Measurements from ENCODE around the gene PCAT6. TPM values are rescaled to one million over a fixed set of nuclear protein-coding genes. Genes with fewer than 3 reads are reported as not detected.

Gene PCAT6
- total RNA-seq, 2 donors from 2014 or later: not detected

DNA sequence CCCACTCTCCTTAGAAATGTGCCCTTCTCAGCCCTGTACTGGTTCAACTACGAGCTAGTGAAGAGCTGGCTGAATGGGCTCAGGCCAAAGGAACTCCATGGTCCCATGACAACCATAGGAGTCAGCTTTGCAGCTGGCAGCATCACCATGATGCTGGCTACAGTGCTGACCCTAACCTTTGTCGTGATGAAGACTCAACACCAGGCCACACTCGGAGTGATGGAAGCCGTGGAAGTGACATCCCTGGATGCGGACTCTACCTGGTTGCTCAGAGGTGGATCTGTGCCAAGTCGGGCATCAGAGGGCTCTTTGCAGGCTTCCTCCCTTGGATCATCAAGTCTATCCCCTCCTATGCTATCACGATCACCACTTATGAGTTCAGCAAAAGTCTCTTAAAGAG is 14.1 kb upstream of the PCAT6 start:
- peaks cover 6% of the 10 kb centered on the region for H3K4me1 ChIP-seq

GRCh38 chr1:202798260-202798659 is 12.5 kb upstream of the PCAT6 start:
- no peak for DNase-seq
- no peaks in the 10 kb centered on the region for H3K9me3 ChIP-seq
- WGBS, 2 donors: 84 to 88% methylated on average over 4 of the region's 4 CpGs
- ATAC-seq: no peak
- no peak overlapping the region for H3K27ac ChIP-seq
- no peaks in the 10 kb centered on the region for H3K27me3 ChIP-seq
- intact Hi-C loops (cut with DNase I): no loop called here
- peaks cover 8% of the 10 kb centered on the region for H3K4me1 ChIP-seq
- TF ChIP-seq, protein P1, sequence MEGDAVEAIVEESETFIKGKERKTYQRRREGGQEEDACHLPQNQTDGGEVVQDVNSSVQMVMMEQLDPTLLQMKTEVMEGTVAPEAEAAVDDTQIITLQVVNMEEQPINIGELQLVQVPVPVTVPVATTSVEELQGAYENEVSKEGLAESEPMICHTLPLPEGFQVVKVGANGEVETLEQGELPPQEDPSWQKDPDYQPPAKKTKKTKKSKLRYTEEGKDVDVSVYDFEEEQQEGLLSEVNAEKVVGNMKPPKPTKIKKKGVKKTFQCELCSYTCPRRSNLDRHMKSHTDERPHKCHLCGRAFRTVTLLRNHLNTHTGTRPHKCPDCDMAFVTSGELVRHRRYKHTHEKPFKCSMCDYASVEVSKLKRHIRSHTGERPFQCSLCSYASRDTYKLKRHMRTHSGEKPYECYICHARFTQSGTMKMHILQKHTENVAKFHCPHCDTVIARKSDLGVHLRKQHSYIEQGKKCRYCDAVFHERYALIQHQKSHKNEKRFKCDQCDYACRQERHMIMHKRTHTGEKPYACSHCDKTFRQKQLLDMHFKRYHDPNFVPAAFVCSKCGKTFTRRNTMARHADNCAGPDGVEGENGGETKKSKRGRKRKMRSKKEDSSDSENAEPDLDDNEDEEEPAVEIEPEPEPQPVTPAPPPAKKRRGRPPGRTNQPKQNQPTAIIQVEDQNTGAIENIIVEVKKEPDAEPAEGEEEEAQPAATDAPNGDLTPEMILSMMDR (IDR thresholded peaks at IDR 0.05): no peak
- no peak for TF ChIP-seq POLR2A (IDR thresholded peaks at IDR 0.05)
- no peaks in the 10 kb centered on the region for H3K36me3 ChIP-seq (replicated peaks in 1 of 2; ENCODE audit: insufficient read depth in 1 of 2, low read depth in 2 of 2)
- no peak overlapping the region for H3K4me3 ChIP-seq

More for the DNA sequence above, 14.1 kb upstream of the PCAT6 start:
- Histone ChIP-seq H3K36me3 (replicated peaks in 1 of 2; ENCODE audit: insufficient read depth in 1 of 2, low read depth in 2 of 2) (no peaks in the 10 kb centered on the region), H3K27me3 (no peaks in the 10 kb centered on the region), H3K9me3 (no peaks in the 10 kb centered on the region), H3K27ac (no peak overlapping the region), H3K4me3 (no peak overlapping the region)
- ATAC-seq: no peak
- intact Hi-C loops (cut with DNase I): no loop called here
- TF ChIP-seq, protein P1 (IDR thresholded peaks at IDR 0.05): no peak
- WGBS, 2 donors: 88 to 89% methylated on average over 7 of the region's 7 CpGs
- no peak for DNase-seq

- intact Hi-C loops (cut with DNase I): no loop called here
Measured at GRCh38 chr1:202798792-202799331, 11.9 kb upstream of the PCAT6 start.

DNA sequence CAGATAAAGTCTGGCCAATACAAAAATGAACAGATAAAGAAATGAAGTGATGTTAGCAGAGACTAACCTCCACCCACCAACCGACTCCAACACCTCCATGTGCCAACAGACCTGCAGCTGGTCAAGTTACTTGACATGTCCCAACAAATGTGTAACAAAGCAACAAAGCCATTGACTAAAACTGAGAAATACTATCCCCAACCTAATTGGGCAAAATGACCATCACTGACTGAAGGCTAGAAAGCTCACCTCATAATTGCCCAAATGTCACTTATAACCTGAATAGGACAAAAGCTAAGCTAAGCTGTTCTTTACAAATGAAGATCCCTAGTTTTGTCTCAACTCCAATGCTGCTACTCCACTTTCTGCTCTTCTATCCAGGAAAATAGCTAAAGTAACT is 10.0 kb upstream of the PCAT6 start:
- TF ChIP-seq POLR2A (IDR thresholded peaks at IDR 0.05): no peak
- TF ChIP-seq, protein P1 (IDR thresholded peaks at IDR 0.05): no peak
- no peak overlapping the region for H3K27ac ChIP-seq
- H3K9me3 ChIP-seq: no peaks in the 10 kb centered on the region
- WGBS, 2 donors: 78 to 94% methylated on average over 1 of the region's 1 CpG
- no peaks in the 10 kb centered on the region for H3K36me3 ChIP-seq (replicated peaks in 1 of 2; ENCODE audit: insufficient read depth in 1 of 2, low read depth in 2 of 2)
- H3K27me3 ChIP-seq: no peaks in the 10 kb centered on the region
- H3K4me3 ChIP-seq: no peak overlapping the region
- ATAC-seq (no peak), DNase-seq (no peak)
- H3K4me1 ChIP-seq: peaks cover 20% of the 10 kb centered on the region
- intact Hi-C loops (cut with DNase I): no loop called here

More at GRCh38 chr1:202798792-202799331, 11.9 kb upstream of the PCAT6 start:
- no peak overlapping the region for H3K4me3 ChIP-seq
- H3K36me3 ChIP-seq (replicated peaks in 1 of 2; ENCODE audit: insufficient read depth in 1 of 2, low read depth in 2 of 2): no peaks in the 10 kb centered on the region
- H3K9me3 ChIP-seq: no peaks in the 10 kb centered on the region
- H3K4me1 ChIP-seq: peaks cover 11% of the 10 kb centered on the region
- DNase-seq: no peak
- no peak for ATAC-seq
- H3K27ac ChIP-seq: no peak overlapping the region
- TF ChIP-seq, protein P1 (IDR thresholded peaks at IDR 0.05): no peak
- no peak for TF ChIP-seq POLR2A (IDR thresholded peaks at IDR 0.05)
- 70 to 75% methylated on average over 6 of the region's 6 CpGs for WGBS, 2 donors
- H3K27me3 ChIP-seq: no peaks in the 10 kb centered on the region

DNA sequence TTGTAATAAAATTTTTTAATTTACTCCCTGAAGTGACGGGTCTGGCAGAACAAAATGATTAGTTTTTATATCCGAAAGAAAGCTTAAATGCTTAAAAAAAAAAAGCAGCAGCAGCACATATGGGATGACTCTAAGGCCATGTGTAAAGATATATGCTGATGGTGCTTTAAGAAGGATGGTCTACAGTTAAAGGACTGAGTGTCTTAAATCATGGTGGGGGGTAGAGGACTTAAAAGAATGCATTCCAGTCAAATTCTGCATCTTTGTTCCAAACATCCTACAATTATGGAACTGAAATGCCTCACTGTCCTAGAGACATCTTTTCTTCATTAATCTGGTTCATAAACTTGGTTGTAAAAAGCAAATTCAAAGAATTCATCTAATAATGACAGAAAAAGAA is 9.6 kb upstream of the PCAT6 start:
- H3K27ac ChIP-seq: no peak overlapping the region
- H3K27me3 ChIP-seq: no peaks in the 10 kb centered on the region
- H3K36me3 ChIP-seq (replicated peaks in 1 of 2; ENCODE audit: insufficient read depth in 1 of 2, low read depth in 2 of 2): no peaks in the 10 kb centered on the region
- ATAC-seq (no peak), DNase-seq (no peak)
- WGBS, 2 donors: 94 to 96% methylated on average over 2 of the region's 2 CpGs
- intact Hi-C loops (cut with DNase I): no loop called here
- H3K4me3 ChIP-seq: no peak overlapping the region
- TF ChIP-seq POLR2A (IDR thresholded peaks at IDR 0.05): no peak
- TF ChIP-seq, protein P1 (IDR thresholded peaks at IDR 0.05): no peak
- no peaks in the 10 kb centered on the region for H3K9me3 ChIP-seq
- peaks cover 24% of the 10 kb centered on the region for H3K4me1 ChIP-seq

Measured in body of pancreas (tissue), 4 donors.